ENCODE results near the gene MGAT4B.

MGAT4B gene

DNA sequence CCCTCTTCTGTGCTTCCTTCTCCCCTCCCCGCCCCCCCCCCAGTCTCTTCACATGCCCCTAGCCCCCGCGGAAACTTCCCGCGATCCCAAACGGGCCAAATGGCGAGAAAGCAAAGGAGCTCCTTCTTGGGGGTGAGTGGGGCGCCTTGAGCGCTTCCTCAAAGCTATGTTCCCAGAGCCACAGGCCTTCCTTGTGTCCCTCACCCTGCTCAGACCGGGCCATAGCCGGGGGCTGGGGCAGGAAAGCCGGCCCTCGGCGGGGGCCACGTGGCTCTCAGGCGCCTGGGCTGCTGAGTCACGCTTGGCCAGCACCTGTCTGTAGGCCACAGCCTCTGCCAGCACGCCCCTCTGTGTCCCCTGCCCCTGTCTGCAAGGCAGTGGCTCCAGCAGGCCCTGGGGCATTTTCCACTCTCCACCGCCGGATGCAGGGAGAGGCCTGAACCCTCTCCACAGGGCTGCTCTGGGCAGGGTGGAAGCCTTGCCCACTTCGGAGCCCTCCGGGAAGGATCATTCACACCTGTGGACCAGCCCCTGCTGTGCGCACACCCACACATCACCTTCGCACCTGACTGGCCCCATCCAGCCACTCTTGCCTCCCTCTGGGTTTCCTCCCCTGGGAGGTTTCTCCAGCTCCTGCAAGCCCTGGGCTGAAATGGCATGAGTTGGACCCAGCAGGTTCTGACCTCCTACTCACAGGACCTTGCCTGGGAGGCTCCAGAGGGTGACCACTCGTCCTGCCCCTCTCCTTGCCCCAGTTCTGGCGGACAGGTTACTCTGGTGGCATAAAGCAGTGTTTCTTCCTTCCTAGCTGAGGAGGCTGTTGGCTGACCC lies 12.8 kb upstream of the MGAT4B start:
- ATAC-seq, result peak; percentile 13
- TF ChIP-seq OSR1 (CRISPR knock-in tag; IDR thresholded peaks at IDR 0.05) (no peak), BACH2 (CRISPR knock-in tag; IDR thresholded peaks at IDR 0.05; ENCODE audit: borderline replicate concordance) (no peak), ZC3H10 (CRISPR knock-in tag; IDR thresholded peaks at IDR 0.05) (0 out of 2 replicates have a peak, but pooled peaks have one; percentile 23), ZFP3 (CRISPR knock-in tag; IDR thresholded peaks at IDR 0.05) (peak; percentile 70), ZNF565 (CRISPR knock-in tag; conservative IDR thresholded peaks at IDR 0.05; ENCODE audit: low read depth) (peak; percentile 70; the same call in 1 of the 2 replicates), PPARA (CRISPR knock-in tag; IDR thresholded peaks at IDR 0.05; ENCODE audit: borderline replicate concordance) (no peak), ZNF8 (CRISPR knock-in tag; IDR thresholded peaks at IDR 0.05) (0 out of 2 replicates have a peak, but pooled peaks have one; percentile 7), RARB (CRISPR knock-in tag; IDR thresholded peaks at IDR 0.05) (no peak), ZFP30 (CRISPR knock-in tag; IDR thresholded peaks at IDR 0.05) (peak; percentile 23; the same call in 1 of the 2 replicates), CSDC2 (CRISPR knock-in tag; IDR thresholded peaks at IDR 0.05) (peak; percentile 88; the same call in 1 of the 2 replicates), ESRRG (CRISPR knock-in tag; IDR thresholded peaks at IDR 0.05) (no peak), SNAI2 (CRISPR knock-in tag; IDR thresholded peaks at IDR 0.05) (peak; percentile 78; the same call in 1 of the 2 replicates), ARNTL (CRISPR knock-in tag; IDR thresholded peaks at IDR 0.05; ENCODE audit: borderline replicate concordance, low read depth) (no peak), GLIS3 (CRISPR knock-in tag; IDR thresholded peaks at IDR 0.05) (no peak)
- TF ChIP-seq, protein P1, sequence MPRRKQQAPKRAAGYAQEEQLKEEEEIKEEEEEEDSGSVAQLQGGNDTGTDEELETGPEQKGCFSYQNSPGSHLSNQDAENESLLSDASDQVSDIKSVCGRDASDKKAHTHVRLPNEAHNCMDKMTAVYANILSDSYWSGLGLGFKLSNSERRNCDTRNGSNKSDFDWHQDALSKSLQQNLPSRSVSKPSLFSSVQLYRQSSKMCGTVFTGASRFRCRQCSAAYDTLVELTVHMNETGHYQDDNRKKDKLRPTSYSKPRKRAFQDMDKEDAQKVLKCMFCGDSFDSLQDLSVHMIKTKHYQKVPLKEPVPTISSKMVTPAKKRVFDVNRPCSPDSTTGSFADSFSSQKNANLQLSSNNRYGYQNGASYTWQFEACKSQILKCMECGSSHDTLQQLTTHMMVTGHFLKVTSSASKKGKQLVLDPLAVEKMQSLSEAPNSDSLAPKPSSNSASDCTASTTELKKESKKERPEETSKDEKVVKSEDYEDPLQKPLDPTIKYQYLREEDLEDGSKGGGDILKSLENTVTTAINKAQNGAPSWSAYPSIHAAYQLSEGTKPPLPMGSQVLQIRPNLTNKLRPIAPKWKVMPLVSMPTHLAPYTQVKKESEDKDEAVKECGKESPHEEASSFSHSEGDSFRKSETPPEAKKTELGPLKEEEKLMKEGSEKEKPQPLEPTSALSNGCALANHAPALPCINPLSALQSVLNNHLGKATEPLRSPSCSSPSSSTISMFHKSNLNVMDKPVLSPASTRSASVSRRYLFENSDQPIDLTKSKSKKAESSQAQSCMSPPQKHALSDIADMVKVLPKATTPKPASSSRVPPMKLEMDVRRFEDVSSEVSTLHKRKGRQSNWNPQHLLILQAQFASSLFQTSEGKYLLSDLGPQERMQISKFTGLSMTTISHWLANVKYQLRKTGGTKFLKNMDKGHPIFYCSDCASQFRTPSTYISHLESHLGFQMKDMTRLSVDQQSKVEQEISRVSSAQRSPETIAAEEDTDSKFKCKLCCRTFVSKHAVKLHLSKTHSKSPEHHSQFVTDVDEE (CRISPR knock-in tag; IDR thresholded peaks at IDR 0.05), result peak; percentile 19; the same call in 1 of the 2 replicates
- TF ChIP-seq, protein P2, sequence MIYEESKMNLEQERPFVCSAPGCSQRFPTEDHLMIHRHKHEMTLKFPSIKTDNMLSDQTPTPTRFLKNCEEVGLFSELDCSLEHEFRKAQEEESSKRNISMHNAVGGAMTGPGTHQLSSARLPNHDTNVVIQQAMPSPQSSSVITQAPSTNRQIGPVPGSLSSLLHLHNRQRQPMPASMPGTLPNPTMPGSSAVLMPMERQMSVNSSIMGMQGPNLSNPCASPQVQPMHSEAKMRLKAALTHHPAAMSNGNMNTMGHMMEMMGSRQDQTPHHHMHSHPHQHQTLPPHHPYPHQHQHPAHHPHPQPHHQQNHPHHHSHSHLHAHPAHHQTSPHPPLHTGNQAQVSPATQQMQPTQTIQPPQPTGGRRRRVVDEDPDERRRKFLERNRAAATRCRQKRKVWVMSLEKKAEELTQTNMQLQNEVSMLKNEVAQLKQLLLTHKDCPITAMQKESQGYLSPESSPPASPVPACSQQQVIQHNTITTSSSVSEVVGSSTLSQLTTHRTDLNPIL (CRISPR knock-in tag; IDR thresholded peaks at IDR 0.05; ENCODE audit: low read depth), result no peak

DNA sequence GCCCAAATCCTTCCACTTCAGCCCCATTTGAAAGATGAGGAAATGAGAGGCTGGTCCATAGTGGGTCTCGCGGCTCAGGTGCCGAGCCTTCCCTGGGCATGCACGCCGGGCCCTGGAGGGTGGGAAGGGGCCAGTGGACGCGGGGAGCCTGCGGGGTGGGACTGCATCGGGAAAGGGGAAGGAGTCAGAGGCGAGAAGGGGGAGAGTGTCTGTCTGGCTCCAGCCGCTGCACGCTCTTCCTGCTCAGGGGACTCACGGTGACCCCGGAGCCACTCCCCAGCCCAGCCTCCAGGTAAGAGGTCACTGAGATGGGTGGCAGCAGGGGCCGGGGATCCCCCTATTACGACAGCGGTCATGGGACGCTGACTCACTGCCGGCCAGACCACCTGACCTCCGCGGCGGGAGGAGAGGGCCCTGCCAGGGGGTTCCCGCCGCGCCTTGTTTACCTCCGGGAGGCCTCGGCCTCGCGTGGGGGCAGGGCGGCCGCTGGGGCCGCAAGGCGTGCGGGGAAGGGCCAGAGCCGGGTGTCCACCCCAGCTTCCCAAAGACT lies 12.2 kb upstream of the MGAT4B start:
- no peak for TF ChIP-seq ZNF565 (CRISPR knock-in tag; conservative IDR thresholded peaks at IDR 0.05; ENCODE audit: low read depth)
- peak; percentile 30; the same call in 1 of the 2 replicates for TF ChIP-seq SNAI2 (CRISPR knock-in tag; IDR thresholded peaks at IDR 0.05)
- TF ChIP-seq, protein P1 (CRISPR knock-in tag; IDR thresholded peaks at IDR 0.05), result 0 out of 2 replicates have a peak, but pooled peaks have one; percentile 19
- 0 out of 2 replicates have a peak, but pooled peaks have one; percentile 30 for TF ChIP-seq ZFP3 (CRISPR knock-in tag; IDR thresholded peaks at IDR 0.05)
- ATAC-seq, result peak; percentile 62

DNA sequence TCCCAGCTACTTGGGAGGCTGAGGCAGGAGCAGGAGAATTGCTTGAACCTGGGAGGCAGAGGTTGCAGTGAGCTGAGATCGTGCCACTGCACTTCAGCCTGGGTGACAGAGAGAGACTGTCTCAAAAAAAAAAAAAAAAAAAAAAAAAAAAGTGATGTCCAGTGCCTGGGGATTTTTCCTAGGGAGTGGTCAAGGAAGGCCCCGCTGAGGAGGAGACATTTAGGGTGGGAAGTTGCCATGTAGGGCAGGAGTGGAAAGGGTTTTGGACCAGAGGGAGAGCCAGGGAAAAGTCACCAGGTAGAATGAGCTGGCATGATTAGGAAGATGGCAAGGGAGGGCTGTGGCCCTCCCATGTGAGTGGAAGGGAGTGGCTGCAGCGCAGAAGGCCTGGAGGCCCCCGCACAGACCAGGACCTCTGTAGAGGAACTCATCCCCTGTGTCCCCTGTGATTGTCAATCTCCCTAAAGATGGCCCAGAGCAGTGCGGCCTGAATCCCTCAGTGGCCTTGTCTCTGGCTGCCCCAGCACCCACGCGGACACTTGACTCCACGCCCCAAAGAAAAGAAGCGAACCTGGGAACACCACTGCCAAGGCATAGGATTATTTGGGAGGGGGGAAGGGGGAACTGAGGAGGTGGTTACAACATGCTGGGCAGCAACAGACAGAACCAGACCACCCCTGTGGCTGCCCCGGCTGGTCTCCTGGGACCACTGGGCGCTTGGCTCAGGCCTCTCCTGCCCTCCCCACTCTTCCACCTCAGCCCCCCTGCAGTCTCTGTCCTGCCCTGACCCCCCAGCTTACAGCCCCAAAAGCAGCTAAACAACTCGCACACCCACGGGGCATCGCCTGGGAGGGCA lies 11.5 kb upstream of the MGAT4B start:
- TF ChIP-seq TCF4 (CRISPR knock-in tag; IDR thresholded peaks at IDR 0.05; ENCODE audit: borderline replicate concordance) (no peak), GLIS3 (CRISPR knock-in tag; IDR thresholded peaks at IDR 0.05) (no peak), OSR1 (CRISPR knock-in tag; IDR thresholded peaks at IDR 0.05) (no peak), CSDC2 (CRISPR knock-in tag; IDR thresholded peaks at IDR 0.05) (no peak), SNAI2 (CRISPR knock-in tag; IDR thresholded peaks at IDR 0.05) (no peak), ESRRG (CRISPR knock-in tag; IDR thresholded peaks at IDR 0.05) (no peak), ZC3H10 (CRISPR knock-in tag; IDR thresholded peaks at IDR 0.05) (no peak)
- ATAC-seq, result no peak

DNA sequence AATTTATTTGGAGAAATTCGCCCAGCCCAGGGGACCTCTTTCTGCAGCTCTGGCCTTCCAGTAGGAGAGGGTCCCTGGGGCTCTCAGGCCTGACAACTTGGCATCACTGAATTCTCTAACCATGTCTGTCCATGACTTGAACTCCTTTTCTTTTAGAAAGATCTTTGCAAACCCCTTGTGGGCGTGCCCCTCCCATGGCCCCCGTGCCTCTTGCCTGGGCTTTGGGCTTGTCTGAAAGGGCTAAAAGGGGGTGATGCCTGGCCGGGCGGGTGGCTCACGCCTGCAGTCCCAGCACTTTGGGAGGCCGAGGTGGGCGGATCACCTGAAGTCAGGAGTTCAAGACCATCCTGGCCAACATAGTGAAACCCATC lies 10.8 kb upstream of the MGAT4B start:
- no peak for TF ChIP-seq SNAI2 (CRISPR knock-in tag; IDR thresholded peaks at IDR 0.05)
- TF ChIP-seq, protein P2 (CRISPR knock-in tag; IDR thresholded peaks at IDR 0.05; ENCODE audit: low read depth), result no peak
- no peak for TF ChIP-seq ZNF70 (CRISPR knock-in tag; IDR thresholded peaks at IDR 0.05)
- no peak for TF ChIP-seq OSR1 (CRISPR knock-in tag; IDR thresholded peaks at IDR 0.05)
- TF ChIP-seq ISL1 (CRISPR knock-in tag; IDR thresholded peaks at IDR 0.05), result no peak
- TF ChIP-seq, protein P1 (CRISPR knock-in tag; IDR thresholded peaks at IDR 0.05), result no peak
- ATAC-seq, result no peak

Data from SK-N-SH treated with all-trans-retinoic acid at 6 μM for 48 hours (cell line).